Stimulated activated CD4-positive, alpha-beta T cell treated with anti-CD3 and anti-CD28 coated beads, Interleukin-1b, Interleukin-23, amount 100 ng/mL, for 4 hours (primary cell): Measurements from ENCODE around the gene WSCD1.

Experiments used
- DNase-seq, 2 donors: peaks; one replicate each; pipeline ENCODE4 v3.0.0-alpha.2; 2020; ENCODE audit warnings: low read depth in 2 of 2

WSCD1 gene

GRCh38 chr17:6069539-6070429 is at the start of gene WSCD1:
Gene WSCD1 (plus strand): TSS chr17:6070379. CDS start chr17:6080659, 10,280 bp downstream.
- peak in 1 of 2 donors; percentile 31 for DNase-seq

- DNase-seq, result no peak
Measured at GRCh38 chr17:6021011-6021400, 49.2 kb upstream of the WSCD1 start.

DNA sequence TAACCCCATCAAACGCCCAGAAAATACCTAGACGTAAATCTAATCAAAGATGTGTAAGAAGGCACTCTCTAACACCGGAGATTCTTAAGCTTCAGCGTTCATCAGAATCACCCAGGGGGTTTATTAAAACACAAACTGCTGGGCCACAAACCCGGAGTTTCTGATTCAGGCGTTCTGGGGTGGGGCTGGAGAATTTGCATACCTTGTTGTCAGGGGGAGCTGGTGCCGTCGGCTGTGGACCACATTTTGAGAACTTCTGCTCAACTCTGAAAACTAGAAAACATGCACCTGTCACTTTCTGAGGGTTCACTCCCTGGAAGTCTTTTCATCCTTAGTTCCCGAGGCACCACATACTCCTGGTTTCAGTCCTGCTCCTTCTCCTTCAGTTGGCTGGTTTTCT is 48.6 kb upstream of the WSCD1 start:
- no peak for DNase-seq

DNA sequence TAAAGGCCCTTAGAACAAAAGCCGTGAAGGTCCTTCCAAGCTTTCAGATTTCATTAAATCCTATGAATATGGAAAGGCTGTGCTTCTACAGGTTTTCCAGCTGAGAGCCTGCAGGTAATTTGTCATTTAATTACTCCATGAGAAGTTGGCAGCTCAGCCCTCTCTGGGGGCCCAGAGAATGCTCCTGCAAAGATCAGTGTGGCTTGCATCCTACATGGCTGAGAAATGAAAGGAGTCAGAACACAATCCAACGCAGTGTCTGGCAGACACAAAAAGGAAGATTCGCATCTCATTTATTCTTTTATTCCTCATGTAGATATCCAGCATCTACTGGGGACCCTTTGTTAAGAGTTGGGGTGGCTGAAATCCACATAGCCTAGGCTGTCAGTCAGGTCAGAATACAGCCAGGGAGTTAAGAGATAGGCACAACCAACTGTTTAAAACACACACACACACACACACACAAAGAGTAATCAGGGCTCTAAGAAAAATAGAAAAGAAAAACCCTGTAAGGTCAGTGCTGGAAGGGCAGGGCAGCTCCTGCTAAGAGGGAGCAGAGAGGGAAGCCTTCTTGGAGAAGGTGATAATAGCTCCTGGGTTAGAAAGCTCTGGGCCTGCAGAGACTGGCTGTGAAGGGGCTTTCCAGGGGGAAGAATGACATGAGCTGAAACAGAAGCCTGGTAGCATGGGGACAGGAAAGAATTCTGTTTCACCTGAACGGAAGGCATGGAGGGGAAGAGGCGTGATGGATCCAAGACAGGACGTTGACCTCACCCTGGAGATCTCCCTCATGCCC is 46.9 kb upstream of the WSCD1 start:
- no peak for DNase-seq

GRCh38 chr17:6024576-6024975 is 45.6 kb upstream of the WSCD1 start:
- DNase-seq, result no peak

DNA sequence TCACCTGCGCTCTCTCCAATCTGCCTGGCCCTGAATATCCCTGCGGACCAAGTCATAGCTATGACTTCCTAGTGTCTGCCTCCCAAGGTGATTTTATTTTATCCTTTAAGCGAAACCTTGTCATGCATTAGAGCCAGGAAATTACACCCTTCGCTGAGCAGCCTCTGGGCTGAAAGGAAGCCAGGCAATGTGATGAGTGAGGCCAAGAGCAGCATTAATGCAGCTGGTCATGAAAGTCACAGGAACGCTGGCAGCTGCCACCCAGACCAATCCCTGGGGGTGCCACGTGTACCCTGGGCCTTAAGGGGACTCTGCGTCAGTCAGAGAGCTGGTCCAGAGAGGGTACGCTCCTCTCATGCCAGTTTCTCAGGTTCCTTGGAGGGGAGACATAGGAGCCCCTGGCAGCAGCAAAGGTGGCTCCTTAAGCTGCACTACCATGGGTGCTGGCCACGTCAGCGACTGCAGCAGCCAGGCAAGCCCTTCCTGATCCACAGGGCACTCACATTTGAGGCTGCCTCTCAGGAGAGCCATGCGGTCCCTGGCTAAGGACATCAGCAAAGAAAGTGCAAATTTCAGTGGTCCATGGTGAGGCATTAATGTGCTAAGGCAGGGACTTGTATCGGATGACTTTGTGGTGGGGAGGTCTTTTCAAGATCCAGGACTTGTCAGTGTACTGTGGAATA is 42.7 kb upstream of the WSCD1 start:
- no peak for DNase-seq

DNA sequence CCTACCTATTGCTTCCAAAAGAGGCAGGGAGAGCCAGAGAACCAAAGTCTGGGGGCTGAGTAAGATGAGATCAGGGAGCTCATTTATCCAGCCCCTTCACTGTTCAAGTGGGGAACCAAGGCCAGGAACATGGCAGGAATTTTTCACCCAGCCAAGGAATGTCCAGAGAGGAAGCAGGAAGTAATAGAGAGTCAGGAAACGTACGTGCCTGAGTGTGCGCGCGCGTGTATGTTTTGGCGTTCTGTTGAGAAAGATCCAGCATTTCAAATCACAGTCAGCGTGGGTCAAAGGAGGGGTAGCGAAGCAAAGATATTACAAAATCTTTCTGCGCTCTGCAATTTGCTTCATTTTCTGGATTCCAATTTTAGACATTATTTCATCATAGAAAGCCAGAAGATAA is 41.9 kb upstream of the WSCD1 start:
- DNase-seq, result no peak

- no peak for DNase-seq
Measured at GRCh38 chr17:6035801-6036394, 34.3 kb upstream of the WSCD1 start.

DNA sequence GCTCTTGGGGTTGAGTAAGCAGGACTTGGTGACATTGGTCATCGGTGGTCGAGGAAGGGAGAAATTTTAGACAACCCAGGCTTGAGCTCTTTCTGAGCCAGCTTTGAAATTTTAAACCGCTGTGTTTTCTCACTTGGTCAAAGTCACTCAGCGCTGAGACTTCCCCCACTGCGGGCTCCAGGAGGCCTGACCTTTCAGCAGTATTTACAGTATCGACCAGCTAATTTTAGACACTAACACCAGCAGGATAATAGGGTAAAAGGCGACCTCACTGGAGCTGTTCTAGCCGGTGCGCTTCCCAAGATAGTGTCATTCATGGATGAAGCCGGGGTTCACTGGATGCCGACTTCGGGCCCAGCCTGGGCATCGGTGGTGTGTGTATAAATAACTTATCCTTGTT is 29.7 kb upstream of the WSCD1 start:
- no peak for DNase-seq

GRCh38 chr17:6041246-6041645 is 28.9 kb upstream of the WSCD1 start:
- DNase-seq, result no peak

- no peak for DNase-seq
Measured at GRCh38 chr17:6043405-6043804, 26.8 kb upstream of the WSCD1 start.

- DNase-seq, result no peak
Measured at GRCh38 chr17:6044261-6044660, 25.9 kb upstream of the WSCD1 start.

GRCh38 chr17:6045621-6046357 is 24.4 kb upstream of the WSCD1 start:
- no peak for DNase-seq

DNA sequence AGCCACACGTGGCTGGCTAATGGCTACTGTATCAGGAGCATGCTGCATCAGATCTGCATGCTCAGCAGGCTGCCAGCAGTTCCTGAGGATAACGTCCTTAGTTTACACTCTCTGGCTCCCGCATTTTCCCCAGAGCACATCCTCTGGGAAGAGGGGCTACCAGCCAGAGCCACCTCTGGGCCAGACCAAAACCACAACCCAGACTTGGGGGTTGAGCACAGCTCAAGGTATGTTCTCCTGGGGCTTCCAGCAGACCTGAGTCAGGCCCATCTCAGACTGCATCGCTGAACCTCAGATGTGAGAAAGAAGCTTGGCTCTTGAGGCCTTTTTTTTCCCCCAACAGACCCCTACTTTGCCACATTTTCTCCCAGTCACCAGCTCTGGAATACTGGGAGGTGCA is 23.7 kb upstream of the WSCD1 start:
- DNase-seq, result no peak

- no peak for DNase-seq
Measured at GRCh38 chr17:6046931-6047330, 23.2 kb upstream of the WSCD1 start.

- DNase-seq, result no peak
Measured at GRCh38 chr17:6047966-6048365, 22.2 kb upstream of the WSCD1 start.

- no peak for DNase-seq
Measured at GRCh38 chr17:6048486-6048885, 21.7 kb upstream of the WSCD1 start.

DNA sequence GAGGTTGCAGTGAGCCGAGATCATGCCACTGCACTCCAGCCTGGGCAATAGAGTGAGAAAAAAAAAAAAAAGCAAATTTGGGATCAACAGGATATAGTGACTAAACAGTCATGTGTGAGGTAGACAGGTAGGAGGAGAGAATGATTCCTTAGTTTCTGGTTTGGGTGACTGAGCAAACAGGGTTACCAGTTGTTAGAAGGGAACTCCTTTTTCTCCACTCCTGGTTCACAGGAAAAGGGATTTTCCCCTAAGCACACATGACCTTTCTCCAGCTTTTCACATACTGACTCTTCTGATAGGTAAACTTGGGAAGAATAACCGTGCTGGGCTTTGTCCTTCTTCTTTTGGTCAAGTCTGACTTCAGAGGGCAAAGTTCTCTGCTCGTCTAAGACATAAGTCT is 17.3 kb upstream of the WSCD1 start:
- DNase-seq, result no peak

DNA sequence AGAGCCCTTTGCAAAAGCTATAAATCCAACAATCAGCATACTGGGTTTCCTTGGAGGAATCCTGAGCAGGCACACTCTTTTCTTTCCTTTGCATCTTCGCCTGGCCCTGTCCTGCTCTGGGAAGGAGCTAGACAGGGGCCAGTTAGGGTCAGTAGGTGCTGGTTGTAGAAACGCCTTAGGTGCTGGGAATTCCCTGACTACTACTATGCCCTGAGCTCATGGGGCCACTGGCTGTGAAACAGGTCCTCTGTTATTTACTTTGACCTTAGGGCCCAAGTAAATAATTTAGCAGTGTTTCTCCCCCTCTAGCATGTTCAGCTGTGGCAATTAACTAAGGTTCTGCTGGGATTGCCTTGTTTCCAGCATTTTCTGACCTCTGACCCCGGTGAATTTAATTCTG is 15.8 kb upstream of the WSCD1 start:
- DNase-seq, result no peak

DNA sequence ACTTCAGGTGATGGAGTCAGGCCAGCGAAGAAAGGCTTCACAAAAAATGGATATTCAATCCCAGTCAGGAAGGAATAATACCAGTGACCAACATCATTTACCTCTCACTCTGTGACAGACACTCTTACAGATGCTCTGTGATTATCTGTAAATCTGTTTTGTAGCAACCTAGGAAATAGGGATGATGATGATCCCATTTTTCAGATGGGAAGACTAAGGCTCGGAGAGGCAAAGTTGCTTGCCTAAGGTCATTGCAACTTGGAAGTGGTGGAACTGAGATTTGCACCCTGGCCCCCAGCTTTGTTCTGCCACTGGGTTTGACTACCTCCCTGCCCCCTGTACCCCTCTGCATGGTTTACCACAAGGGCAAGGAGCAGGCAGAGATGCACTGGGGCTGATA is 14.1 kb upstream of the WSCD1 start:
- no peak for DNase-seq

DNA sequence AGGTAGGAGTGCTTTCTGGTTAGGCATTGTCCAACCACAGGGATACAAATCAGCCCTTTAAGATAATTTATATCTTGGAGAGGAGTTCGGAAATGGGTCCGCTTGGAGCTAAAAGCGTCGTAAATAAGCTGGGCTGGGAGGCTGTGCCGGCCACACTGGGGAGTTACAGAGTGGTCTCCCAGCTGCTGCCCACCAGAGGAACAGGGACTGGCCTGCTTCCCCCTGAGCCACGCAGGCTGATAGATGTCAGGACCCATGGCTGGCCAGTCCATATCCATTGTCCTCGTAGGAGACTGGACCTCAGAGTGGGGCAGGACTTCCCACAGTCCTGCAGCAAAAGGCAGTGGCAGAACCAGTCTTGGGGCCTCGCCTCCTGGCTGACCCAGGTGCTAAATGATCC is 12.6 kb upstream of the WSCD1 start:
- no peak for DNase-seq
